ENCODE measurements around the gene THBD.
A peak's percentile ranks its signal among the peaks of the same experiment; 100 is the strongest.

Gene THBD

DNA sequence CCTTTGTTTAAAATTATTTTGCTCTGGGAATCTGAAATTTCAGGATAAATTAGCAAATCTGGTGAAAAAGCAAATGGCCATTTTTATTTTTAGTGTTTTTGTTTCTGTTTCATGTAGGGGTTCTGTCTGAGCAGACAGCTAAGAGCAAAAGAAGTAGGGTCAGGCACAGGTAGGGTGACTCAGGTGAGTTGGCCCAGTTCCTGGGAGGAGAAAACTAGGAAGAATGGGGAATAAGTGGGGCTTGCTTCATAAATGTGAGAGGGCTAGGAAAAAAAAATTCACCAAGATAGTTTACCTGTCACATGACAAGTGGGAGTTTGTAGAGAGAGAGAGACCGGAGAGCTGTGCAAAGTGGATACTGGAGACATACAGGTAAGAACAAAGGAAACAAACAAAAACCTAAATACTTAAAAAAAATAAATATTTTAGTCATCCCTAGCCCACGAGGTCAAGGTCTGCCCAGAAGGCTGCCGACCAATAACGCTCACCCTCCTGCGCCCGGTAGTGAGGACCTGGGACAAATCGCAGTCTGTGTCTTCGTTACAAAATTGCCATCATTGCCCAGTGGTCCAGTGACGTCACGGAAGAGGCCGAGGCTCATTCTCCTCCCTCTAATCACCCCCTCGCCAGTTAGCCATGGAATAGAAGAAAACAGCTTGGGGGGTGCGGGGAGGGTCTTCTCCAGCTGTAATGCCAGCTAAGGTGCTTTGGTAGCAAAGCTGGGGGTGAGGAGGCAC, 2.3 kb downstream of the THBD start:
- H3K4me2 ChIP-seq (ENCODE audit: low read length) = no peak overlapping the region
- H3K4me3 ChIP-seq (ENCODE audit: low read depth, low read length) = peak overlapping the region; percentile 46
- no peaks in the 10 kb centered on the region for H3K36me3 ChIP-seq (ENCODE audit: control insufficient read depth, insufficient read depth, low read length)
- H3K27me3 ChIP-seq (ENCODE audit: control insufficient read depth, insufficient read depth, low read length) = no peaks in the 10 kb centered on the region
- peak overlapping the region; percentile 87 for H2AFZ ChIP-seq
- H3K9me3 ChIP-seq (ENCODE audit: control insufficient read depth, low read length) = no peaks in the 10 kb centered on the region
- TF ChIP-seq CTCF (IDR thresholded peaks at IDR 0.05) = no peak
- peaks cover 9% of the 10 kb centered on the region for H3K4me1 ChIP-seq
- no peak overlapping the region for H3K9ac ChIP-seq
- H3K79me2 ChIP-seq = no peaks in the 10 kb centered on the region
- peak overlapping the region; percentile 64 for H3K27ac ChIP-seq

- H3K27me3 ChIP-seq (ENCODE audit: control insufficient read depth, insufficient read depth, low read length) = no peaks in the 10 kb centered on the region
- no peak overlapping the region for H2AFZ ChIP-seq
- H3K27ac ChIP-seq = no peak overlapping the region
- peaks cover 9% of the 10 kb centered on the region for H3K4me1 ChIP-seq
- peak overlapping the region; percentile 17 for H3K4me3 ChIP-seq (ENCODE audit: low read depth, low read length)
- TF ChIP-seq CTCF (IDR thresholded peaks at IDR 0.05) = no peak
- no peak overlapping the region for H3K9ac ChIP-seq
- H3K36me3 ChIP-seq (ENCODE audit: control insufficient read depth, insufficient read depth, low read length) = no peaks in the 10 kb centered on the region
- H3K9me3 ChIP-seq (ENCODE audit: control insufficient read depth, low read length) = no peaks in the 10 kb centered on the region
- H3K4me2 ChIP-seq (ENCODE audit: low read length) = no peak overlapping the region
- H3K79me2 ChIP-seq = no peaks in the 10 kb centered on the region
Measured at GRCh38 chr20:23046431-23046830, 3.0 kb downstream of the THBD start.

- Histone ChIP-seq H3K4me1 (peaks cover 9% of the 10 kb centered on the region), H3K4me3 (ENCODE audit: low read depth, low read length) (no peak overlapping the region), H3K27me3 (ENCODE audit: control insufficient read depth, insufficient read depth, low read length) (no peaks in the 10 kb centered on the region), H3K9ac (no peak overlapping the region), H3K4me2 (ENCODE audit: low read length) (no peak overlapping the region), H3K9me3 (ENCODE audit: control insufficient read depth, low read length) (no peaks in the 10 kb centered on the region), H3K79me2 (no peaks in the 10 kb centered on the region), H2AFZ (no peak overlapping the region), H3K27ac (no peak overlapping the region), H3K36me3 (ENCODE audit: control insufficient read depth, insufficient read depth, low read length) (no peaks in the 10 kb centered on the region)
- TF ChIP-seq CTCF (IDR thresholded peaks at IDR 0.05) = no peak
Measured at GRCh38 chr20:23043376-23043775, 6.1 kb downstream of the THBD start.

DNA sequence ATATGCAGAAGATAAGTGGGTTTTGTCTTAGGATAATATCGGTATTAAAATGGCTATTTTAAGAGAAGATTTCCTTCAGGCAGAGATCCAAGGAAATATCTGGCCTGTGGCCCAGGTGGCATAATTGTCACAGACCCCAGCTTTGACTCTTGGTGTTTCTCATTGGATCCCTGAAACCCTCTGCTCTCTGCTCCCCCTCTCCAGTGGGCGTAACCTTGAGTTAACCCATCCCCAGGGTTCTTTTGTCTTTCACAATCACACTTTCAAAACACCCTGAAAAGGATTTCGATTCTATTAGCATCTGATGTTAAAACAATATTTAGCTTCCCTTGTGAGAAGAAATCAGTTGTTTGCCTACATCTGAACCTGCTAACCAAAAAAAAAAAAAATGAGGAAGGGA, 7.2 kb downstream of the THBD start:
- no peak overlapping the region for H3K9ac ChIP-seq
- no peaks in the 10 kb centered on the region for H3K79me2 ChIP-seq
- no peaks in the 10 kb centered on the region for H3K27me3 ChIP-seq (ENCODE audit: control insufficient read depth, insufficient read depth, low read length)
- H3K27ac ChIP-seq = no peak overlapping the region
- no peak overlapping the region for H3K4me2 ChIP-seq (ENCODE audit: low read length)
- H3K4me3 ChIP-seq (ENCODE audit: low read depth, low read length) = no peak overlapping the region
- no peaks in the 10 kb centered on the region for H3K4me1 ChIP-seq
- no peak overlapping the region for H2AFZ ChIP-seq
- TF ChIP-seq CTCF (IDR thresholded peaks at IDR 0.05) = no peak
- H3K36me3 ChIP-seq (ENCODE audit: control insufficient read depth, insufficient read depth, low read length) = no peaks in the 10 kb centered on the region
- H3K9me3 ChIP-seq (ENCODE audit: control insufficient read depth, low read length) = no peaks in the 10 kb centered on the region

Measured in parathyroid adenoma (tissue), 2 donors.